Liver (tissue), 9 donors: ENCODE measurements around the gene BTBD19. TPM values are rescaled to one million over a fixed set of nuclear protein-coding genes. Genes with fewer than 3 reads are reported as not detected.
A peak's percentile ranks its signal among the peaks of the same experiment; 100 is the strongest.

Experiments
- DNase-seq: peaks from one replicate; pipeline ENCODE4 v3.0.0-alpha.2; 2017; ENCODE audit warnings: low spot score
- H3K27ac ChIP-seq, 2 donors: one replicate each; pipeline ENCODE4 v1.7.0; 2013; ENCODE audit warnings: inconsistent platforms in 2 of 2, low read length in 2 of 2, control low read depth in 1 of 2, low read depth in 1 of 2, mild to moderate bottlenecking in 1 of 2
- H3K27me3 ChIP-seq, 4 donors: one replicate each; pipeline versions ENCODE4 v1.6.1 to v1.7.0; 2013; ENCODE audit warnings: low read length in 3 of 4, inconsistent platforms in 1 of 4, mild to moderate bottlenecking in 1 of 4, moderate library complexity in 1 of 4; ENCODE audit not compliant: control insufficient read depth in 4 of 4, insufficient read depth in 4 of 4
- H3K36me3 ChIP-seq, 4 donors: one replicate each; pipeline versions ENCODE4 v1.6.1 to v1.7.0; 2013; ENCODE audit warnings: low read length in 3 of 4, mild to moderate bottlenecking in 3 of 4, low read depth in 1 of 4, moderate library complexity in 1 of 4; ENCODE audit not compliant: control insufficient read depth in 4 of 4, insufficient read depth in 3 of 4
- H3K4me1 ChIP-seq, 4 donors: one replicate each; pipeline versions ENCODE4 v1.6.1 to v1.7.0; 2013; ENCODE audit warnings: low read length in 3 of 4, mild to moderate bottlenecking in 3 of 4, moderate library complexity in 1 of 4; ENCODE audit not compliant: control insufficient read depth in 4 of 4, insufficient read depth in 4 of 4
- H3K4me3 ChIP-seq, 3 donors: one replicate each; pipeline versions ENCODE4 v1.6.1 to v1.7.0; 2013; ENCODE audit warnings: low read length in 3 of 3, control low read depth in 1 of 3, low read depth in 1 of 3, mild to moderate bottlenecking in 1 of 3
- H3K9ac ChIP-seq, 2 donors: one replicate each; pipeline ENCODE4 v1.7.0; 2013; ENCODE audit warnings: low read length in 2 of 2, mild to moderate bottlenecking in 2 of 2, moderate library complexity in 2 of 2, control low read depth in 1 of 2, low read depth in 1 of 2
- H3K9me3 ChIP-seq, 4 donors: one replicate each; pipeline versions ENCODE4 v1.6.1 to v1.7.0; 2013; ENCODE audit warnings: low read length in 3 of 4; ENCODE audit not compliant: control insufficient read depth in 4 of 4
- CTCF ChIP-seq: fragments of 150-350 bp; IDR thresholded peaks from 2 replicates; pipeline ENCODE4 v1.5.1; 2017; ENCODE audit warnings: improper control_type of control experiment, low read depth, low read length; ENCODE audit not compliant: missing input control
- EGR1 ChIP-seq, 2 donors: IDR thresholded peaks; 2 replicates each; pipeline ENCODE4 v1.6.1; 2016 to 2018; ENCODE audit warnings: antibody characterized with exemption in 2 of 2, low read depth in 2 of 2
- FOXA1 ChIP-seq: IDR thresholded peaks from 2 replicates; pipeline ENCODE4 v1.6.1; 2016; ENCODE audit warnings: antibody characterized with exemption
- FOXA2 ChIP-seq: IDR thresholded peaks from 2 replicates; pipeline ENCODE4 v1.6.1; 2016; ENCODE audit warnings: antibody characterized with exemption
- GABPA ChIP-seq, 2 donors: IDR thresholded peaks in 1 of 2; conservative IDR thresholded peaks in 1 of 2; 2 replicates each; pipeline ENCODE4 v1.6.1; 2016; ENCODE audit warnings: antibody characterized with exemption in 2 of 2, mild to moderate bottlenecking in 1 of 2, moderate library complexity in 1 of 2
- HNF4A ChIP-seq, 2 donors: conservative IDR thresholded peaks; 2 replicates each; pipeline ENCODE4 v1.6.1; 2016; ENCODE audit warnings: antibody characterized with exemption in 2 of 2, mild to moderate bottlenecking in 2 of 2
- HNF4G ChIP-seq: IDR thresholded peaks from 2 replicates; pipeline ENCODE4 v1.6.1; 2016; ENCODE audit warnings: antibody characterized with exemption
- NR2F2 ChIP-seq: IDR thresholded peaks from 2 replicates; pipeline ENCODE4 v1.6.1; 2016; ENCODE audit warnings: antibody characterized with exemption
- RXRA ChIP-seq, 2 donors: IDR thresholded peaks; 2 replicates each; pipeline ENCODE4 v1.6.1; 2017 to 2018; ENCODE audit warnings: antibody characterized with exemption in 2 of 2, mild to moderate bottlenecking in 1 of 2
- SP1 ChIP-seq: IDR thresholded peaks from 2 replicates; pipeline ENCODE4 v1.6.1; 2018; ENCODE audit warnings: antibody characterized with exemption, mild to moderate bottlenecking
- TAF1 ChIP-seq: conservative IDR thresholded peaks from 2 replicates; pipeline ENCODE4 v1.6.1; 2016; ENCODE audit warnings: antibody characterized with exemption, mild to moderate bottlenecking
- YY1 ChIP-seq: IDR thresholded peaks from 2 replicates; pipeline ENCODE4 v1.6.1; 2016; ENCODE audit warnings: antibody characterized with exemption, mild to moderate bottlenecking
- ZBTB33 ChIP-seq: IDR thresholded peaks from 2 replicates; pipeline ENCODE4 v1.6.1; 2016; ENCODE audit warnings: antibody characterized with exemption
- WGBS: extraction: QIAGEN DNeasy Blood & Tissue Kit; methylation state at CpG from one replicate; pipeline ENCODE4 v1.1.7; 2013; 5-methylcytosine and 5-hydroxymethylcytosine counted together
- polyA plus RNA-seq, 2 donors: library from polyadenylated mRNA; stranded (reverse) in 1 of 2; unstranded in 1 of 2; fragments of 200-250 nt in 1 of 2; fragments of >200 nt in 1 of 2; fragmentation: Nextera tagmentation in 1 of 2; extraction: Ambion mirVana in 1 of 2; gene quantifications; one replicate each; pipeline versions ENCODE4 v1.2.1 to v1.2.3, GENCODE V29; 2013 to 2015
- total RNA-seq, 2 donors: library from RNA; depleted of rRNA; stranded (reverse); fragments of >200 nt; gene quantifications; one replicate each; pipeline ENCODE4 v1.2.3, GENCODE V29; 2014
- TF ChIP-seq, protein P1 (sequence below): IDR thresholded peaks from 2 replicates; pipeline ENCODE4 v1.6.1; 2016; ENCODE audit warnings: antibody characterized with exemption
- TF ChIP-seq, protein P2 (sequence below): IDR thresholded peaks from 2 replicates; pipeline ENCODE4 v1.6.1; 2016; ENCODE audit warnings: antibody characterized with exemption, mild to moderate bottlenecking
- TF ChIP-seq, protein P3 (sequence below): IDR thresholded peaks from 2 replicates; pipeline ENCODE4 v1.6.1; 2016; ENCODE audit warnings: antibody characterized with exemption
- donor health status: healthy.
- donor health status: healthy.
- donor health status: healthy.
- donor health status: healthy.
- donor health status: healthy.

Gene BTBD19
- total and polyA plus RNA-seq, 4 donors = 1.3 to 3.1 (median 2.6) TPM

DNA sequence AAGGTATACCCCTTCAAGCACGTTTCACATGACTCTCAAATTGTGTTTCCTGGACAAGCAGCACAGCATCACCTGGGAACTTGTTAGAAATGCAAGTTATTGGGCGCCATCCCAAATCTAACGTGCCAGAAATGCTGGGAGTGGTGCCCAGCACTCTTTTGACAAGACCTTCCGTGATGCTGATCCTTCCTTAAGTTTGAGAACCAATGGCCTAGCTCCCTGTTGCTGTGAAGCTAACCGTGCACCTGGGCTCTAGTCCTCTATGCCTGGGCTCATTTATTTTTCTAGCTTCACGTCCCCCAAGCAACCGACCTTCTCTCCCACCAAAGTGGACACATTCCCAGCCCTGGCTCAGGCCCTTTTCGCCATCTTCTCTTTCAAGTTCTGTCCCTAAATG lies 24.6 kb upstream of the BTBD19 start (continued):
- TF ChIP-seq NR2F2 = no peak
- TF ChIP-seq HNF4A (conservative IDR thresholded peaks at IDR 0.05) = no peak
- TF ChIP-seq RXRA (IDR thresholded peaks at IDR 0.05) = no peak
- no peak for TF ChIP-seq SP1
- no peak for TF ChIP-seq TAF1
- TF ChIP-seq FOXA1 = no peak
- no peak for TF ChIP-seq HNF4G
- TF ChIP-seq EGR1 (IDR thresholded peaks at IDR 0.05; ENCODE audit: low read depth in 2 of 2) = no peak
- no peak for TF ChIP-seq FOXA2
- no peak for TF ChIP-seq ZBTB33

DNA sequence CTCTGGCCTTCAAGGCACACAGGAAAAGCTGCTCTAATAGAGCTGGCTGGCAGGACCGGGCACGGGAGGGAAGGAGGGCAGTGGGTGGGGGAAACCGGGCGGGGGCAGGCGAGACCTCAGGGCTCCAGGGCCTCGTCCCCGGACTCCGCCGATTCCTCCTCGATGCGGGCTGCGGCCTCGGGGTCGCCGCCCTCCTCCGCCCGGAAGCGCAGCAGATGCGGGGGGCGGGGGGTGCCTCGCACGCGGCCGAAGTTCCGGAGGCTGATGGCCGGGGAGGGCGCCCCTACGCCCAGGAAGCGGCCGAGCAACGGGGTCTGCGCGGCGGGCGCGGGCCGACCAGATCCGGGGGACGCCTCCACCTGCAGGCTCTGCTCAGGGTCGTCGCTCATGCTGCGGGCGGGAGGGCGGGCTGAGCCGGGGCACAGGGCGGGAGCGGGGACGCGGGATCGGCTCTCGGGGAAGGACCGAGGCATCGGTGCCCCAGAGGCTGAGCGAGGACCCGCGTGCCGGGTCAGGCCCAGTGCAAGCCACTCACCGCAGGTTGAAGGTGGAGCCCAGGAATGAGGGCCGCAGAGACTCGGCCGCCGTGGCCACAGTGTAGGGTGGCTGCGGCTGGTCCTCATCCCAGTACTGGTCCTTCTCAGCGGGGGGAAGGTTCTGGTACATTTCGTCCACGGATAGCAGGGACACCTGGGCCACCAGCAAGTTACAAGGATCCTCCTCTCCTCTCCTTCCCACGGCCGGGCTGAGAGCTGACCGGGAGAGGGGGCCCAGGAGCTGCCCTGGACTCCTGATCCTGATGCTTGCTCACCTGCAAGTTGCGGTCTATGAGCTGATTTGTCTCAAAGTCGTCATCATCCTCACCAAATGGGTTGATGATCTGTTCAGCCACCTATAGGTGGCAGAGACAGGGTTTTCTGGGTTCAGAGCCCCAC lies 24.0 kb upstream of the BTBD19 start:
- H3K9me3 ChIP-seq = no peaks in the 10 kb centered on the region
- peaks cover 6 to 21% (median 13%) of the 10 kb centered on the region in 4 donors for H3K4me1 ChIP-seq
- H3K9ac ChIP-seq = peak overlapping the region in 1 of 2 donors; percentile 39
- WGBS = 11% methylated on average over 71 of the region's 71 CpGs
- TF ChIP-seq YY1 (no peak), FOXA1 (no peak), RXRA (IDR thresholded peaks at IDR 0.05) (no peak), NR2F2 (no peak), HNF4G (no peak), HNF4A (conservative IDR thresholded peaks at IDR 0.05) (no peak), TAF1 (no peak), SP1 (no peak), CTCF (no peak), EGR1 (IDR thresholded peaks at IDR 0.05; ENCODE audit: low read depth in 2 of 2) (no peak), GABPA (IDR thresholded peaks at IDR 0.05 in 1 of 2, conservative IDR thresholded peaks at IDR 0.05 in 1 of 2) (no peak)
- TF ChIP-seq, protein P1, sequence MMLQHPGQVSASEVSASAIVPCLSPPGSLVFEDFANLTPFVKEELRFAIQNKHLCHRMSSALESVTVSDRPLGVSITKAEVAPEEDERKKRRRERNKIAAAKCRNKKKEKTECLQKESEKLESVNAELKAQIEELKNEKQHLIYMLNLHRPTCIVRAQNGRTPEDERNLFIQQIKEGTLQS = no peak
- TF ChIP-seq, protein P2, sequence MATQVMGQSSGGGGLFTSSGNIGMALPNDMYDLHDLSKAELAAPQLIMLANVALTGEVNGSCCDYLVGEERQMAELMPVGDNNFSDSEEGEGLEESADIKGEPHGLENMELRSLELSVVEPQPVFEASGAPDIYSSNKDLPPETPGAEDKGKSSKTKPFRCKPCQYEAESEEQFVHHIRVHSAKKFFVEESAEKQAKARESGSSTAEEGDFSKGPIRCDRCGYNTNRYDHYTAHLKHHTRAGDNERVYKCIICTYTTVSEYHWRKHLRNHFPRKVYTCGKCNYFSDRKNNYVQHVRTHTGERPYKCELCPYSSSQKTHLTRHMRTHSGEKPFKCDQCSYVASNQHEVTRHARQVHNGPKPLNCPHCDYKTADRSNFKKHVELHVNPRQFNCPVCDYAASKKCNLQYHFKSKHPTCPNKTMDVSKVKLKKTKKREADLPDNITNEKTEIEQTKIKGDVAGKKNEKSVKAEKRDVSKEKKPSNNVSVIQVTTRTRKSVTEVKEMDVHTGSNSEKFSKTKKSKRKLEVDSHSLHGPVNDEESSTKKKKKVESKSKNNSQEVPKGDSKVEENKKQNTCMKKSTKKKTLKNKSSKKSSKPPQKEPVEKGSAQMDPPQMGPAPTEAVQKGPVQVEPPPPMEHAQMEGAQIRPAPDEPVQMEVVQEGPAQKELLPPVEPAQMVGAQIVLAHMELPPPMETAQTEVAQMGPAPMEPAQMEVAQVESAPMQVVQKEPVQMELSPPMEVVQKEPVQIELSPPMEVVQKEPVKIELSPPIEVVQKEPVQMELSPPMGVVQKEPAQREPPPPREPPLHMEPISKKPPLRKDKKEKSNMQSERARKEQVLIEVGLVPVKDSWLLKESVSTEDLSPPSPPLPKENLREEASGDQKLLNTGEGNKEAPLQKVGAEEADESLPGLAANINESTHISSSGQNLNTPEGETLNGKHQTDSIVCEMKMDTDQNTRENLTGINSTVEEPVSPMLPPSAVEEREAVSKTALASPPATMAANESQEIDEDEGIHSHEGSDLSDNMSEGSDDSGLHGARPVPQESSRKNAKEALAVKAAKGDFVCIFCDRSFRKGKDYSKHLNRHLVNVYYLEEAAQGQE = no peak
- TF ChIP-seq, protein P3, sequence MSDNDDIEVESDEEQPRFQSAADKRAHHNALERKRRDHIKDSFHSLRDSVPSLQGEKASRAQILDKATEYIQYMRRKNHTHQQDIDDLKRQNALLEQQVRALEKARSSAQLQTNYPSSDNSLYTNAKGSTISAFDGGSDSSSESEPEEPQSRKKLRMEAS = no peak
- no peak for DNase-seq
- peak overlapping the region in 1 of 3 donors; percentile 52 for H3K4me3 ChIP-seq
- H3K27ac ChIP-seq = no peak overlapping the region
- peaks cover 0 to 8% (median 4%) of the 10 kb centered on the region in 4 donors for H3K36me3 ChIP-seq
- H3K27me3 ChIP-seq = no peaks in the 10 kb centered on the region
